Suprapubic skin (tissue), 4 donors: ENCODE measurements around the gene WNT2B.
"Not testable (repeated sequence)": the region's sequence is repeated elsewhere in the genome, so short reads cannot be mapped to it uniquely, and the experiment has no call there.

Experiments used
- POLR2A ChIP-seq, 2 donors: fragments of 450-650 bp; IDR thresholded peaks; one replicate each; pipeline ENCODE4 v1.6.1; 2017; ENCODE audit warnings: antibody characterized with exemption in 2 of 2, mild to moderate bottlenecking in 2 of 2, moderate library complexity in 2 of 2
- POLR2AphosphoS5 ChIP-seq, 3 donors: sonication (generic); formaldehyde crosslinking; IDR thresholded peaks; one replicate each; pipeline ENCODE4 v1.6.1; 2017; ENCODE audit warnings: antibody characterized with exemption in 3 of 3
- TF ChIP-seq, protein P1 (sequence below), 2 donors: fragments of 200-600 bp in 1 of 2; fragments of 450-650 bp in 1 of 2; sonication (generic) in 1 of 2; IDR thresholded peaks; one replicate each; pipeline ENCODE4 v1.5.1; 2016 to 2019; ENCODE audit warnings: antibody characterized with exemption in 2 of 2, mild to moderate bottlenecking in 1 of 2, moderate library complexity in 1 of 2

GRCh38 chr1:112487686-112488085 lies 21.1 kb upstream of the WNT2B start:
- TF ChIP-seq, protein P1, sequence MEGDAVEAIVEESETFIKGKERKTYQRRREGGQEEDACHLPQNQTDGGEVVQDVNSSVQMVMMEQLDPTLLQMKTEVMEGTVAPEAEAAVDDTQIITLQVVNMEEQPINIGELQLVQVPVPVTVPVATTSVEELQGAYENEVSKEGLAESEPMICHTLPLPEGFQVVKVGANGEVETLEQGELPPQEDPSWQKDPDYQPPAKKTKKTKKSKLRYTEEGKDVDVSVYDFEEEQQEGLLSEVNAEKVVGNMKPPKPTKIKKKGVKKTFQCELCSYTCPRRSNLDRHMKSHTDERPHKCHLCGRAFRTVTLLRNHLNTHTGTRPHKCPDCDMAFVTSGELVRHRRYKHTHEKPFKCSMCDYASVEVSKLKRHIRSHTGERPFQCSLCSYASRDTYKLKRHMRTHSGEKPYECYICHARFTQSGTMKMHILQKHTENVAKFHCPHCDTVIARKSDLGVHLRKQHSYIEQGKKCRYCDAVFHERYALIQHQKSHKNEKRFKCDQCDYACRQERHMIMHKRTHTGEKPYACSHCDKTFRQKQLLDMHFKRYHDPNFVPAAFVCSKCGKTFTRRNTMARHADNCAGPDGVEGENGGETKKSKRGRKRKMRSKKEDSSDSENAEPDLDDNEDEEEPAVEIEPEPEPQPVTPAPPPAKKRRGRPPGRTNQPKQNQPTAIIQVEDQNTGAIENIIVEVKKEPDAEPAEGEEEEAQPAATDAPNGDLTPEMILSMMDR (IDR thresholded peaks at IDR 0.05), result not testable (repeated sequence)
- TF ChIP-seq POLR2AphosphoS5, POLR2A (IDR thresholded peaks at IDR 0.05): not testable (repeated sequence)
